Measurements from ENCODE around the gene PCSK6.

GRCh38 chr15:101464999-101465669, 24.4 kb downstream of the PCSK6 start:
- TF ChIP-seq CTCF (IDR thresholded peaks at IDR 0.05) (no peak), POLR2A (IDR thresholded peaks at IDR 0.05) (no peak), EP300 (IDR thresholded peaks at IDR 0.05) (no peak)
